ENCODE results near the gene KCNQ5. TPM values are rescaled to one million over a fixed set of nuclear protein-coding genes. Genes with fewer than 3 reads are reported as not detected.

KCNQ5 gene
- total and polyA plus RNA-seq, 10 of the 15 experiments (the other 5 are each of a cell fraction or from before 2014, with no cell fraction given): 0.60 to 16.2 (median 3.2) TPM

- DNase-seq (ENCODE audit: low read depth, low spot score): no peak
- no peaks in the 10 kb centered on the region for H4K20me1 ChIP-seq (ENCODE audit: control insufficient read depth, insufficient read depth)
- WGBS (ENCODE audit: insufficient coverage, insufficient replicate concordance, low lambda C conversion rate, missing lambda C conversion rate): 95% methylated on average over 1 of the region's 1 CpG
- no peak for ATAC-seq
- ChIA-PET CTCF (interaction anchor here (0.8 kb wide), 1 partner anchor 102 kb away, joined by 3 read pairs; no protein-coding TSS in a partner anchor), SMC1A (ENCODE audit: uncharacterized antibody, unreplicated experiment) (interaction anchor here (0.8 kb wide), 1 partner anchor 127 kb away, joined by 3 read pairs; no protein-coding TSS in a partner anchor), POLR2A (no interaction called here), RAD21 (ENCODE audit: unreplicated experiment) (no interaction called here)
- in situ Hi-C loops (cut with MboI): no loop called here
- intact Hi-C loops (cut with micrococcal nuclease; ENCODE audit: unreplicated experiment): no loop called here
- no peaks in the 10 kb centered on the region for H3K27me3 ChIP-seq (replicated peaks in 1 of 2; ENCODE audit: control insufficient read depth in 2 of 2, insufficient read depth in 2 of 2, low read length in 1 of 2)
- peaks cover 1% of the 10 kb centered on the region for H3K79me2 ChIP-seq (ENCODE audit: control insufficient read depth, insufficient read depth, low read length)
- H3K27ac ChIP-seq (ENCODE audit: control insufficient read depth, insufficient read depth): no peak overlapping the region
- no peaks in the 10 kb centered on the region for H3K9me3 ChIP-seq (replicated peaks; ENCODE audit: control insufficient read depth, insufficient read depth, low read length)
- H3K9ac ChIP-seq (ENCODE audit: control insufficient read depth, insufficient read depth, low read length): no peak overlapping the region
- H2AFZ ChIP-seq (ENCODE audit: control insufficient read depth, low read depth, low read length): no peak overlapping the region
- H3K4me2 ChIP-seq (ENCODE audit: control insufficient read depth, insufficient read depth): no peak overlapping the region
- no TSS peak for BruUV-seq (replicated peaks)
- no peaks in the 10 kb centered on the region for H3K36me3 ChIP-seq (ENCODE audit: control insufficient read depth in 2 of 2, insufficient read depth in 2 of 2, low read length in 1 of 2)
- peaks cover 11% of the 10 kb centered on the region for H3K4me1 ChIP-seq (ENCODE audit: control insufficient read depth, insufficient read depth, low read length)
- FAIRE-seq: no peak
- no peak overlapping the region for H3K4me3 ChIP-seq
- TF ChIP-seq EZH2 (IDR thresholded peaks at IDR 0.05; ENCODE audit: borderline replicate concordance, control insufficient read depth, low read depth, low read length): no peak
- no peak for TF ChIP-seq WRNIP1 (IDR thresholded peaks at IDR 0.05; ENCODE audit: borderline replicate concordance, low read depth, low read length)
- TF ChIP-seq CTCF (IDR thresholded peaks at IDR 0.05 in 2 of 3, conservative IDR thresholded peaks at IDR 0.05 in 1 of 3; ENCODE audit: control insufficient read depth in 2 of 3, extremely low read depth in 1 of 3, insufficient read depth in 1 of 3, low read depth in 3 of 3, low read length in 3 of 3): no peak
- TF ChIP-seq ZBTB33 (IDR thresholded peaks at IDR 0.05): no peak
- no peak for TF ChIP-seq ZZZ3 (IDR thresholded peaks at IDR 0.05; ENCODE audit: control insufficient read depth, insufficient read length, low read depth)
- no peak for TF ChIP-seq NFXL1 (IDR thresholded peaks at IDR 0.05; ENCODE audit: borderline replicate concordance)
- TF ChIP-seq MTA3 (IDR thresholded peaks at IDR 0.05; ENCODE audit: borderline replicate concordance, low read length): no peak
- TF ChIP-seq PRDM15 (CRISPR knock-in tag; IDR thresholded peaks at IDR 0.05): no peak
- TF ChIP-seq SMARCA5 (IDR thresholded peaks at IDR 0.05): no peak
- no peak for TF ChIP-seq RBBP5 (conservative IDR thresholded peaks at IDR 0.05)
- no peak for TF ChIP-seq LARP7 (IDR thresholded peaks at IDR 0.05)
- TF ChIP-seq RAD21 (IDR thresholded peaks at IDR 0.05; ENCODE audit: insufficient read depth, low read depth, low read length): no peak
- TF ChIP-seq ZBTB4 (CRISPR knock-in tag; IDR thresholded peaks at IDR 0.05): no peak
- TF ChIP-seq MEF2B (IDR thresholded peaks at IDR 0.05; ENCODE audit: partially characterized antibody, poor library complexity, severe bottlenecking): no peak
These were observed 200.8 kb downstream of the KCNQ5 start for GRCh38 chr6:72822691-72823090.

Data from GM12878 (cell line).